ENCODE results near the gene CCDC12. TPM values are rescaled to one million over a fixed set of nuclear protein-coding genes. Genes with fewer than 3 reads are reported as not detected.

The CCDC12 gene
- total and polyA plus RNA-seq, 2 donors (not counting 1 experiment from before 2014, with no cell fraction given), result 84.0 to 97.3 TPM

DNA sequence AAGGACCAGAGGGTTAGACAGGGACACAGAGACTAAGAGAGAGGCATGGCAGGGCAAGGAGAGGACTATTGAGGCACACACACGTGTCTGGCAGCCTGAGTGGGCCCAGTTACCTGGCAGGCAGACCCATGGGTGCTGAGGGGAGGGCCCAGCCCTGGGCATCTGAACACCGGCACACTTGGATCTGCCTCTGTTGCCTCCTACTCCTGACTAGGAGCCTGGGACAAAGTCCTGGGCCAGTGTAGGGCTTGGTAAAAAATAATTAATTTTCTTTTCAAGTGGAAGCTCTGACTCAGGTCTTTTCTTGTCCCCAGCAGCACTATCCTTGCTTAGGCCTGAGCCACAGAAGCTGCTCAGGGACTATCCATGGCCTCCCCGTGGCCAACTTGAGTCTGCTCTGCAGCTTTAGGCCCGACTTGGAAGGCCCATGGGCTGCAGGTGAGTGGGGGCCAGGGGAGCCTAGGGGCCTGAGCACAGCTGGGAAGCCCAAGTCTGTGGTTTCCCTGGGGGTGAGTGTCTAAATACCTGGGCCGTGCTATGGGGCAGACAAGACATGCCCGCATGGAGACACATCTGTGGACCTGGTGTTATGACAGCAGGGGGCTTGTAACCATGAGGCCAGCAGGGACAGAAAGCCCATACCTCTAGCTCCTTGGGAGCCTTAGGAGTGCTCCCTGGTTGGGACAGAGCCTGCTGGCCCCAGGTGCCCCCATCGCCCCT lies 99.0 kb downstream of the CCDC12 start, which contains the start of gene PTH1R:
TSS of gene PTH1R (plus strand) at position 316 of the 720 bp plus-strand sequence. CDS start 5,839 bp downstream, outside the sequence.
- Histone ChIP-seq H3K27me3 (replicated peaks in 1 of 4; ENCODE audit: control extremely low read depth in 1 of 4, control insufficient read depth in 3 of 4, insufficient read depth in 4 of 4, low read length in 3 of 4) (peaks cover 0 to 29% (median 7%) of the 10 kb centered on the region in 4 experiments), H3K9me3 (ENCODE audit: control extremely low read depth in 1 of 3, control insufficient read depth in 2 of 3, insufficient read depth in 1 of 3, low read length in 2 of 3) (no peaks in the 10 kb centered on the region), H3K79me2 (ENCODE audit: control insufficient read depth, insufficient read depth, low read length) (no peaks in the 10 kb centered on the region), H3K4me3 (ENCODE audit: control extremely low read depth in 1 of 5, extremely low read depth in 1 of 5, insufficient read depth in 1 of 5, low read depth in 2 of 5, low read length in 4 of 5) (no peak within 1 kb of the TSS), H3K4me1 (ENCODE audit: control insufficient read depth in 2 of 2, insufficient read depth in 2 of 2, low read length in 2 of 2) (peaks cover 30 to 32% of the 10 kb centered on the region in 2 donors), H3K36me3 (replicated peaks in 1 of 2; ENCODE audit: control extremely low read depth in 1 of 2, control insufficient read depth in 1 of 2, extremely low read depth in 1 of 2, insufficient read depth in 2 of 2, low read length in 1 of 2) (no peaks in the 10 kb centered on the region), H3K27ac (ENCODE audit: low read length in 2 of 2) (no peak within 1 kb of the TSS), H3K4me2 (replicated peaks; ENCODE audit: low read depth, low read length, poor library complexity, severe bottlenecking) (no peak within 1 kb of the TSS), H4K20me1 (ENCODE audit: control insufficient read depth, insufficient read depth, low read length, poor library complexity, severe bottlenecking) (peaks cover 3% of the 10 kb centered on the region), H3K9ac (ENCODE audit: low read length) (no peak within 1 kb of the TSS), H2AFZ (ENCODE audit: insufficient read depth, low read depth, low read length, poor library complexity, severe bottlenecking) (no peak within 1 kb of the TSS)
- intact Hi-C loops (cut with micrococcal nuclease), result no loop called here
- DNase-seq, result no peak
- 80% methylated on average over 7 of the region's 7 CpGs for WGBS (ENCODE audit: insufficient coverage)
- peaks cover 19% of the 10 kb centered on the region for H3K27me3 Mint-ChIP-seq
- no peaks in the 10 kb centered on the region for H3K9me3 Mint-ChIP-seq (ENCODE audit: insufficient read depth)
- H3K27ac Mint-ChIP-seq, result no peak within 1 kb of the TSS
- no peak for ATAC-seq (ENCODE audit: low read depth)
- no peak within 1 kb of the TSS for H3K4me3 Mint-ChIP-seq
- CTCF ChIA-PET, result interaction anchor here (1.1 kb wide), 1 partner anchor 10 kb away, joined by 4 read pairs; no protein-coding TSS in a partner anchor
- H3K4me1 Mint-ChIP-seq, result peaks cover 26% of the 10 kb centered on the region
- TF ChIP-seq, protein P1, sequence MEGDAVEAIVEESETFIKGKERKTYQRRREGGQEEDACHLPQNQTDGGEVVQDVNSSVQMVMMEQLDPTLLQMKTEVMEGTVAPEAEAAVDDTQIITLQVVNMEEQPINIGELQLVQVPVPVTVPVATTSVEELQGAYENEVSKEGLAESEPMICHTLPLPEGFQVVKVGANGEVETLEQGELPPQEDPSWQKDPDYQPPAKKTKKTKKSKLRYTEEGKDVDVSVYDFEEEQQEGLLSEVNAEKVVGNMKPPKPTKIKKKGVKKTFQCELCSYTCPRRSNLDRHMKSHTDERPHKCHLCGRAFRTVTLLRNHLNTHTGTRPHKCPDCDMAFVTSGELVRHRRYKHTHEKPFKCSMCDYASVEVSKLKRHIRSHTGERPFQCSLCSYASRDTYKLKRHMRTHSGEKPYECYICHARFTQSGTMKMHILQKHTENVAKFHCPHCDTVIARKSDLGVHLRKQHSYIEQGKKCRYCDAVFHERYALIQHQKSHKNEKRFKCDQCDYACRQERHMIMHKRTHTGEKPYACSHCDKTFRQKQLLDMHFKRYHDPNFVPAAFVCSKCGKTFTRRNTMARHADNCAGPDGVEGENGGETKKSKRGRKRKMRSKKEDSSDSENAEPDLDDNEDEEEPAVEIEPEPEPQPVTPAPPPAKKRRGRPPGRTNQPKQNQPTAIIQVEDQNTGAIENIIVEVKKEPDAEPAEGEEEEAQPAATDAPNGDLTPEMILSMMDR (IDR thresholded peaks at IDR 0.05), result no peak
- no peak for TF ChIP-seq EZH2 (IDR thresholded peaks at IDR 0.05; ENCODE audit: borderline replicate concordance, insufficient read depth, low read depth, low read length, poor library complexity, severe bottlenecking)
- POLR2A ChIA-PET, result no interaction called here

All from B cell (primary cell).